GM12875 (cell line): ENCODE results near the gene SLC25A26.

Experiments used
- H3K4me3 ChIP-seq: one replicate; pipeline ENCODE4 v1.5.1; 2011; ENCODE audit warnings: low read depth, low read length, control low read depth
- CTCF ChIP-seq: IDR thresholded peaks from 2 replicates; pipeline ENCODE4 v1.5.1; 2011; ENCODE audit warnings: low read depth, mild to moderate bottlenecking, control low read depth, inconsistent platforms, low read length, moderate library complexity, borderline replicate concordance; ENCODE audit not compliant: insufficient read depth

Gene SLC25A26

GRCh38 chr3:66427951-66428474 lies 207.2 kb downstream of the SLC25A26 start:
- no peak overlapping the region for H3K4me3 ChIP-seq
- TF ChIP-seq CTCF, result no peak
